ENCODE results near the gene DCST2.

Gene DCST2

DNA sequence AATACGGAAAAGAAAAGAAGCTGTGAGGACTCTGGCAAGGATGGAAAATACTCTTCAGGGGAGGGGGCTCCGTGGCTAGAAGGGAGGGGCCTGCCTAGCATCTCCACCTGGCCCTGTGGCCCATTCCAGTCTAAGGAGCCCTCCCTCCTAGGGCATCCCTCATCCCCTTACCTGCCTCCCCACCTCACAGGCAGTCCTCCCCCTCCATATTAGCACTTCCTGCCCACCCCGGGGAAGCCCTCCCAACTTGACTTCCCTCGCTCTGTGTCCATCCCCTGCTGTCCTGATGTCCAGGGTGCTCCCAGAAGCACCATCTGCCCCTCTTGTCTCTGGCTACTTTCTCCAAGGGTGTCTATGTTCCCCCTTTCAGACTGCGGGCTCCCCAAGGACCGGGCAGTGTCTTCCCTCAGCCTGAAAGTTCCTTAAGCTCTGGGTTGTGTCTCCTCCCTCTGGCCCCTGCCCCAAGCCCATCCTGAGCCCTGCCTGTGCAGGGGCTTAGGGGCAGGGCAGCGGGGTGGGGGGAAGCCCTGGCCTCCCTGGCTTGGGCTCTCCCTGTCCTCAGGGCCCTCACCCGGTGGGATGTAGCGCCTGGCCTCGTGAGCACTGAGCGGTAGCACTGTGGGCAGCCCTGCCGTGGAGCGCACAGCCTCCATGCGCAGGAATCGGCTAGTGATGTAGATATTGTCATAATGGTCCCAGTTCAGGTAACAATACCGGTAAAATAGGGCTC is 3.9 kb downstream of the DCST2 start:
- no peak for TF ChIP-seq EZH2phosphoT487 (IDR thresholded peaks at IDR 0.05; ENCODE audit: borderline replicate concordance)
- TF ChIP-seq, protein P1, sequence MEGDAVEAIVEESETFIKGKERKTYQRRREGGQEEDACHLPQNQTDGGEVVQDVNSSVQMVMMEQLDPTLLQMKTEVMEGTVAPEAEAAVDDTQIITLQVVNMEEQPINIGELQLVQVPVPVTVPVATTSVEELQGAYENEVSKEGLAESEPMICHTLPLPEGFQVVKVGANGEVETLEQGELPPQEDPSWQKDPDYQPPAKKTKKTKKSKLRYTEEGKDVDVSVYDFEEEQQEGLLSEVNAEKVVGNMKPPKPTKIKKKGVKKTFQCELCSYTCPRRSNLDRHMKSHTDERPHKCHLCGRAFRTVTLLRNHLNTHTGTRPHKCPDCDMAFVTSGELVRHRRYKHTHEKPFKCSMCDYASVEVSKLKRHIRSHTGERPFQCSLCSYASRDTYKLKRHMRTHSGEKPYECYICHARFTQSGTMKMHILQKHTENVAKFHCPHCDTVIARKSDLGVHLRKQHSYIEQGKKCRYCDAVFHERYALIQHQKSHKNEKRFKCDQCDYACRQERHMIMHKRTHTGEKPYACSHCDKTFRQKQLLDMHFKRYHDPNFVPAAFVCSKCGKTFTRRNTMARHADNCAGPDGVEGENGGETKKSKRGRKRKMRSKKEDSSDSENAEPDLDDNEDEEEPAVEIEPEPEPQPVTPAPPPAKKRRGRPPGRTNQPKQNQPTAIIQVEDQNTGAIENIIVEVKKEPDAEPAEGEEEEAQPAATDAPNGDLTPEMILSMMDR (conservative IDR thresholded peaks at IDR 0.05; ENCODE audit: low read length) = no peak
- Histone ChIP-seq H2AFZ (ENCODE audit: low read length) (no peak overlapping the region), H3K9me2 (replicated peaks; ENCODE audit: low read depth, low read length) (no peaks in the 10 kb centered on the region), H3K4me1 (ENCODE audit: insufficient read depth, low read length, poor library complexity, severe bottlenecking) (no peaks in the 10 kb centered on the region), H3K4me3 (ENCODE audit: low read length, poor library complexity, severe bottlenecking) (no peak overlapping the region), H3K79me2 (ENCODE audit: insufficient read depth, low read length) (no peaks in the 10 kb centered on the region), H3K27me3 (ENCODE audit: insufficient read depth, low read length, poor library complexity, severe bottlenecking) (no peaks in the 10 kb centered on the region), H3K9ac (ENCODE audit: low read depth, low read length, poor library complexity, severe bottlenecking) (no peak overlapping the region), H3K4me2 (ENCODE audit: low read depth, low read length, poor library complexity, severe bottlenecking) (no peak overlapping the region), H3K9me3 (ENCODE audit: insufficient read depth, low read depth, low read length) (no peaks in the 10 kb centered on the region), H3K36me3 (ENCODE audit: insufficient read depth, low read length) (no peaks in the 10 kb centered on the region), H4K20me1 (ENCODE audit: insufficient read depth, low read length, poor library complexity, severe bottlenecking) (no peaks in the 10 kb centered on the region), H3F3A (ENCODE audit: low read depth) (no peaks in the 10 kb centered on the region)

DNA sequence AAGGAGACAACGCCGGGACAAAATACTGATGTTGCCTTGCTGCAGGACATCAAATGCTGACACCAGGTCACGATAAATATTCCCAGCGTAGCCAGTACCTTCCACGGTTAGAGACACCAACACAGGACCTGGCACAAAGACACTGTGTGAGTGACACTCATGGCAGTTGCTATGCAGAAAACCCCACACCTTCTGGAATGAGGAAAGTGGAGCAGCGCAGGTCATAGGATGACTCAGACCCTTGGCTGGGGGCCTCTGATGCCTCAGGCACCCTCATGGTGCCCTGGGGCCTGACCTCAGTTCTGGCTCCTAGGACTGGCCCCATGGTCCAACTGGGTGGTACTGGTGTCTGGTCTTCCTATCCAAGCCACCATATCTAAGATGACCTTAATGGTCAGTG is 7.0 kb downstream of the DCST2 start:
- TF ChIP-seq, protein P1 (conservative IDR thresholded peaks at IDR 0.05; ENCODE audit: low read length) = no peak
- TF ChIP-seq EZH2phosphoT487 (IDR thresholded peaks at IDR 0.05; ENCODE audit: borderline replicate concordance) = no peak
- H3K4me3 ChIP-seq (ENCODE audit: low read length, poor library complexity, severe bottlenecking) = no peak overlapping the region
- no peaks in the 10 kb centered on the region for H3K9me2 ChIP-seq (replicated peaks; ENCODE audit: low read depth, low read length)
- no peak overlapping the region for H3K4me2 ChIP-seq (ENCODE audit: low read depth, low read length, poor library complexity, severe bottlenecking)
- no peaks in the 10 kb centered on the region for H3K9me3 ChIP-seq (ENCODE audit: insufficient read depth, low read depth, low read length)
- no peaks in the 10 kb centered on the region for H3K4me1 ChIP-seq (ENCODE audit: insufficient read depth, low read length, poor library complexity, severe bottlenecking)
- H4K20me1 ChIP-seq (ENCODE audit: insufficient read depth, low read length, poor library complexity, severe bottlenecking) = no peaks in the 10 kb centered on the region
- H3K27me3 ChIP-seq (ENCODE audit: insufficient read depth, low read length, poor library complexity, severe bottlenecking) = no peaks in the 10 kb centered on the region
- no peaks in the 10 kb centered on the region for H3K79me2 ChIP-seq (ENCODE audit: insufficient read depth, low read length)
- H3K9ac ChIP-seq (ENCODE audit: low read depth, low read length, poor library complexity, severe bottlenecking) = no peak overlapping the region
- H2AFZ ChIP-seq (ENCODE audit: low read length) = no peak overlapping the region
- H3F3A ChIP-seq (ENCODE audit: low read depth) = no peaks in the 10 kb centered on the region
- H3K36me3 ChIP-seq (ENCODE audit: insufficient read depth, low read length) = no peaks in the 10 kb centered on the region

DNA sequence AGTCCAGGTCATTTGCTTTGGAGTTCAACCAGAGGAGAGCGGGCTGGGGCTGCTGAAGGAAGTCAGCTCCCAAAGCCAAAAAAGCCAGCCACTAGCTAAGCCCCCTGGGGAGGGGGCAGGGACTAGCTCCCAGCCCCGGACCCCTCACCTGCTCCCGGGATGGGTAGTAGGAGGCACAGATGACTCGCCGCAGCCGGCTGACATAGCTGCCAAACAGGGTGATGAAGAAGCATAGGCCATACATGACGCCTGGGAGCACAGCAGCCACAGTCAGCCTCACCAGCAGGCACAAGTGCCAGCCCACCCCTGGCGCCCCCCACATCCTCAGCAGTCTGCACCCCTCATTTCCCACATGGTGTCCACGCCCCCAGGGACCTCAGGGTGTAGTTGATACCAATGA is 7.4 kb downstream of the DCST2 start:
- no peak overlapping the region for H3K9ac ChIP-seq (ENCODE audit: low read depth, low read length, poor library complexity, severe bottlenecking)

More for the DNA sequence above, 7.4 kb downstream of the DCST2 start:
- no peaks in the 10 kb centered on the region for H3K4me1 ChIP-seq (ENCODE audit: insufficient read depth, low read length, poor library complexity, severe bottlenecking)
- H3F3A ChIP-seq (ENCODE audit: low read depth) = no peaks in the 10 kb centered on the region
- no peaks in the 10 kb centered on the region for H3K9me2 ChIP-seq (replicated peaks; ENCODE audit: low read depth, low read length)
- H2AFZ ChIP-seq (ENCODE audit: low read length) = no peak overlapping the region
- H3K36me3 ChIP-seq (ENCODE audit: insufficient read depth, low read length) = no peaks in the 10 kb centered on the region
- TF ChIP-seq, protein P1 (conservative IDR thresholded peaks at IDR 0.05; ENCODE audit: low read length) = no peak
- TF ChIP-seq EZH2phosphoT487 (IDR thresholded peaks at IDR 0.05; ENCODE audit: borderline replicate concordance) = no peak
- no peak overlapping the region for H3K4me2 ChIP-seq (ENCODE audit: low read depth, low read length, poor library complexity, severe bottlenecking)
- no peaks in the 10 kb centered on the region for H3K27me3 ChIP-seq (ENCODE audit: insufficient read depth, low read length, poor library complexity, severe bottlenecking)
- H3K9me3 ChIP-seq (ENCODE audit: insufficient read depth, low read depth, low read length) = no peaks in the 10 kb centered on the region
- no peaks in the 10 kb centered on the region for H3K79me2 ChIP-seq (ENCODE audit: insufficient read depth, low read length)
- no peak overlapping the region for H3K4me3 ChIP-seq (ENCODE audit: low read length, poor library complexity, severe bottlenecking)
- H4K20me1 ChIP-seq (ENCODE audit: insufficient read depth, low read length, poor library complexity, severe bottlenecking) = no peaks in the 10 kb centered on the region
